HepG2 (cell line): Measurements from ENCODE around the gene GPS2. TPM values are rescaled to one million over a fixed set of nuclear protein-coding genes. Genes with fewer than 3 reads are reported as not detected.

Experiments used
- PBX3 ChIP-seq: sonication (generic); formaldehyde crosslinking; IDR thresholded peaks from 2 replicates; pipeline ENCODE4 v1.8.1; 2023; ENCODE audit warnings: missing genetic modification reagents, inconsistent platforms, borderline replicate concordance
- ZNF407 ChIP-seq: sonication (generic); formaldehyde crosslinking; IDR thresholded peaks from one replicate; pipeline ENCODE4 v1.5.1; 2020; ENCODE audit warnings: mild to moderate bottlenecking, missing genetic modification reagents; ENCODE audit errors: not compliant biosample characterization
- ZNF460 ChIP-seq: sonication (generic); formaldehyde crosslinking; IDR thresholded peaks from 2 replicates; pipeline ENCODE4 v1.5.1; 2020; ENCODE audit warnings: missing genetic modification reagents, mild to moderate bottlenecking, borderline replicate concordance
- ZNF468 ChIP-seq: sonication (generic); formaldehyde crosslinking; IDR thresholded peaks from 2 replicates; pipeline ENCODE4 v1.8.0; 2022; ENCODE audit warnings: mild to moderate bottlenecking, moderate library complexity, missing genetic modification reagents
- polyA plus RNA-seq, 8 experiments: library from polyadenylated mRNA; depleted of rRNA in 3 of 8; stranded (reverse) in 7 of 8; unstranded in 1 of 8; fragments of >200 nt; fragmentation: Illumina TruSeq in 4 of 8; extraction: Trizol in 4 of 8; gene quantifications; 2 replicates each; pipeline versions ENCODE4 v1.2.1 to v1.2.3, GENCODE V29; 2011 to 2016; ENCODE audit warnings: low read depth in 4 of 8, missing spikeins in 1 of 8, mixed read lengths in 1 of 8; ENCODE audit not compliant: insufficient read depth in 1 of 8
- total RNA-seq, 5 experiments: library from RNA; depleted of rRNA; stranded (reverse); fragments of >200 nt; fragmentation: Illumina TruSeq; extraction: Trizol; gene quantifications; 2 replicates each; pipeline ENCODE4 v1.2.3, GENCODE V29; 2016; ENCODE audit warnings: low read depth in 1 of 5
- TF ChIP-seq, protein P1 (sequence below): sonication (generic); formaldehyde crosslinking; IDR thresholded peaks from 2 replicates; pipeline ENCODE4 v1.4.0; 2020; ENCODE audit warnings: mild to moderate bottlenecking, missing genetic modification reagents, borderline replicate concordance

GPS2 gene
- total and polyA plus RNA-seq, 2 of the 13 experiments (the other 11 are each of a cell fraction or from before 2014, with no cell fraction given): 58.0 to 59.4 TPM

GRCh38 chr17:7357381-7357780, 42.2 kb upstream of the GPS2 start (continued):
- TF ChIP-seq ZNF407 (CRISPR knock-in tag) (no peak), PBX3 (CRISPR knock-in tag) (no peak), ZNF460 (CRISPR knock-in tag) (no peak), ZNF468 (CRISPR knock-in tag) (no peak)
- TF ChIP-seq, protein P1, sequence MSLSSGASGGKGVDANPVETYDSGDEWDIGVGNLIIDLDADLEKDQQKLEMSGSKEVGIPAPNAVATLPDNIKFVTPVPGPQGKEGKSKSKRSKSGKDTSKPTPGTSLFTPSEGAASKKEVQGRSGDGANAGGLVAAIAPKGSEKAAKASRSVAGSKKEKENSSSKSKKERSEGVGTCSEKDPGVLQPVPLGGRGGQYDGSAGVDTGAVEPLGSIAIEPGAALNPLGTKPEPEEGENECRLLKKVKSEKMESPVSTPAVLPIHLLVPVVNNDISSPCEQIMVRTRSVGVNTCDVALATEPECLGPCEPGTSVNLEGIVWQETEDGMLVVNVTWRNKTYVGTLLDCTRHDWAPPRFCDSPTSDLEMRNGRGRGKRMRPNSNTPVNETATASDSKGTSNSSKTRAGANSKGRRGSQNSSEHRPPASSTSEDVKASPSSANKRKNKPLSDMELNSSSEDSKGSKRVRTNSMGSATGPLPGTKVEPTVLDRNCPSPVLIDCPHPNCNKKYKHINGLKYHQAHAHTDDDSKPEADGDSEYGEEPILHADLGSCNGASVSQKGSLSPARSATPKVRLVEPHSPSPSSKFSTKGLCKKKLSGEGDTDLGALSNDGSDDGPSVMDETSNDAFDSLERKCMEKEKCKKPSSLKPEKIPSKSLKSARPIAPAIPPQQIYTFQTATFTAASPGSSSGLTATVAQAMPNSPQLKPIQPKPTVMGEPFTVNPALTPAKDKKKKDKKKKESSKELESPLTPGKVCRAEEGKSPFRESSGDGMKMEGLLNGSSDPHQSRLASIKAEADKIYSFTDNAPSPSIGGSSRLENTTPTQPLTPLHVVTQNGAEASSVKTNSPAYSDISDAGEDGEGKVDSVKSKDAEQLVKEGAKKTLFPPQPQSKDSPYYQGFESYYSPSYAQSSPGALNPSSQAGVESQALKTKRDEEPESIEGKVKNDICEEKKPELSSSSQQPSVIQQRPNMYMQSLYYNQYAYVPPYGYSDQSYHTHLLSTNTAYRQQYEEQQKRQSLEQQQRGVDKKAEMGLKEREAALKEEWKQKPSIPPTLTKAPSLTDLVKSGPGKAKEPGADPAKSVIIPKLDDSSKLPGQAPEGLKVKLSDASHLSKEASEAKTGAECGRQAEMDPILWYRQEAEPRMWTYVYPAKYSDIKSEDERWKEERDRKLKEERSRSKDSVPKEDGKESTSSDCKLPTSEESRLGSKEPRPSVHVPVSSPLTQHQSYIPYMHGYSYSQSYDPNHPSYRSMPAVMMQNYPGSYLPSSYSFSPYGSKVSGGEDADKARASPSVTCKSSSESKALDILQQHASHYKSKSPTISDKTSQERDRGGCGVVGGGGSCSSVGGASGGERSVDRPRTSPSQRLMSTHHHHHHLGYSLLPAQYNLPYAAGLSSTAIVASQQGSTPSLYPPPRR (CRISPR knock-in tag): no peak
- TF ChIP-seq, all 625 proteins: peak for 0
